T-cell (primary cell): ENCODE measurements around the gene HIF1A. TPM values are rescaled to one million over a fixed set of nuclear protein-coding genes. Genes with fewer than 3 reads are reported as not detected.

Experiments
- ATAC-seq, 4 experiments: fragments of 200-7000 bp in 3 of 4; fragments of 150-1000 bp in 1 of 4; cut with Tn5 transposase; replicated peaks in 1 of 4; 1 replicate in 3 of 4; 2 replicates in 1 of 4; pipeline ENCODE4 v1.10.0; 2021; ENCODE audit warnings: moderate library complexity in 3 of 4, mild to moderate bottlenecking in 2 of 4, moderate number of reproducible peaks in 1 of 4
- CTCF ChIA-PET, 2 donors: fragments of 300-600 bp; sonication (Branson Sonifier 250); formaldehyde crosslinking; loops; one replicate each; lab custom pipeline; 2022; ENCODE audit warnings: antibody characterized with exemption in 2 of 2; lab: Charles Lee
- POLR2A ChIA-PET, 2 donors: fragments of 300-600 bp; sonication (Branson Sonifier 250); formaldehyde crosslinking; loops; one replicate each; lab custom pipeline; 2022; ENCODE audit warnings: antibody characterized with exemption in 2 of 2; lab: Charles Lee
- DNase-seq, 35 experiments: peaks; one replicate each; pipeline versions ENCODE4 v3.0.0 to v3.0.0-alpha.2; 2013 to 2023
- H3K27ac ChIP-seq: one replicate; pipeline ENCODE4 v1.5.1; 2013; ENCODE audit warnings: low read length
- H3K27me3 ChIP-seq, 2 experiments: replicated peaks in 1 of 2; 1 replicate in 1 of 2; 2 replicates in 1 of 2; pipeline versions ENCODE4 v1.6.1 to v1.7.0; 2013; ENCODE audit warnings: low read length in 1 of 2, mixed read lengths in 1 of 2; ENCODE audit not compliant: control insufficient read depth in 2 of 2, insufficient read depth in 2 of 2; ENCODE audit errors: extremely low read depth in 1 of 2
- H3K36me3 ChIP-seq, 2 donors: 1 replicate in 1 of 2; 2 replicates in 1 of 2; pipeline versions ENCODE4 v1.6.1 to v1.7.0; 2013; ENCODE audit warnings: low read length in 1 of 2; ENCODE audit not compliant: control insufficient read depth in 2 of 2, insufficient read depth in 1 of 2; ENCODE audit errors: extremely low read depth in 1 of 2
- H3K4me1 ChIP-seq, 2 experiments: 1 replicate in 1 of 2; 2 replicates in 1 of 2; pipeline versions ENCODE4 v1.6.1 to v1.7.0; 2013; ENCODE audit warnings: low read length in 2 of 2, mixed read lengths in 1 of 2; ENCODE audit not compliant: insufficient read depth in 2 of 2, control insufficient read depth in 1 of 2; ENCODE audit errors: extremely low read depth in 1 of 2
- H3K4me3 ChIP-seq, 2 donors: 1 replicate in 1 of 2; 2 replicates in 1 of 2; pipeline versions ENCODE4 v1.5.1 to v1.7.0; 2013; ENCODE audit warnings: mild to moderate bottlenecking in 2 of 2, low read length in 1 of 2, moderate library complexity in 1 of 2; ENCODE audit not compliant: control insufficient read depth in 1 of 2; ENCODE audit errors: extremely low read depth in 1 of 2
- H3K9me3 ChIP-seq: 2 replicates; pipeline ENCODE4 v1.7.0; 2013
- H3K27ac Mint-ChIP-seq, 2 donors: one replicate each; pipeline ENCODE4 v1.8.0; 2020 to 2021; ENCODE audit warnings: mild to moderate bottlenecking in 2 of 2, mixed read lengths in 2 of 2
- H3K27me3 Mint-ChIP-seq, 2 donors: one replicate each; pipeline ENCODE4 v1.8.0; 2021 to 2022; ENCODE audit warnings: mixed read lengths in 2 of 2
- H3K36me3 Mint-ChIP-seq: one replicate; pipeline ENCODE4 v1.8.0; 2021; ENCODE audit warnings: mixed read lengths
- H3K4me1 Mint-ChIP-seq, 3 donors: one replicate each; pipeline ENCODE4 v1.8.0; 2020 to 2022; ENCODE audit warnings: mixed read lengths in 3 of 3, mild to moderate bottlenecking in 1 of 3
- H3K4me3 Mint-ChIP-seq, 3 donors: one replicate each; pipeline ENCODE4 v1.8.0; 2020 to 2022; ENCODE audit warnings: mild to moderate bottlenecking in 3 of 3, mixed read lengths in 3 of 3, moderate library complexity in 3 of 3
- H3K9me3 Mint-ChIP-seq, 3 donors: one replicate each; pipeline ENCODE4 v1.8.0; 2020 to 2022; ENCODE audit warnings: mixed read lengths in 3 of 3
- WGBS: methylation state at CpG from one replicate; pipeline ENCODE4 v1.1.5; 2013; ENCODE audit warnings: missing lambda C conversion rate; ENCODE audit not compliant: insufficient coverage; 5-methylcytosine and 5-hydroxymethylcytosine counted together
- total RNA-seq, 35 experiments: library from RNA in 6 of 35; stranded (reverse) in 6 of 35; fragments of 120-200 nt in 1 of 35; gene quantifications; one replicate each; pipeline versions ENCODE4 v1.2.1 to v1.2.4 and lab custom pipeline; 2013 to 2026

Gene HIF1A
- total RNA-seq, 5 donors from 2014 or later (not counting 1 experiment from before 2014, with no cell fraction given) = 80.2 to 200 (median 87.8) TPM

DNA sequence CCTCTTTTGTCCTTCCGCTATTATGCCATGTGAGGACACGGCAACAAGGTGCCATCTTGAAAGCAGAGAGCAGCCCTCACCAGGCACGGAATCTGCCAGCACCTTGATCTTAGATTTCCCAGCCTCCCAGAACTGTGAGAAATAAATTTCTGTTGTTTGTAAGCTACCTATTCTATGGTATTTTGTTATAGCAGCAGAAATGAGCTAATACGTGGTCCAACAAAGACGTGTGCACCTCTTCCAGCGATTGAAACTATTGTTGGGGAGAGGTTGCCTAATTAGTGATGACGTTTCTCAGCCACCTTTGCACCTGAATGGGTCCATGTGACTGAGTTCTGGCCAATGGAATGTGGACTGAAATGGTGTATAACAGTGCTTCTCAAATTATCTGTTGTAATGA is 64.6 kb downstream of the HIF1A start:
- H3K36me3 Mint-ChIP-seq = no peaks in the 10 kb centered on the region
- ChIA-PET POLR2A (no interaction called here), CTCF (interaction anchor here in 1 of 2 donors (0.7 kb wide), 1 partner anchor 69 kb away, joined by 4 read pairs; no protein-coding TSS in a partner anchor)
- H3K27ac ChIP-seq = no peak overlapping the region
- peaks cover 3 to 25% of the 10 kb centered on the region in 2 experiments for H3K4me1 ChIP-seq
- 90% methylated on average over 3 of the region's 7 CpGs for WGBS
- no peak overlapping the region for H3K4me3 ChIP-seq
- no peaks in the 10 kb centered on the region for H3K36me3 ChIP-seq
- no peaks in the 10 kb centered on the region for H3K9me3 Mint-ChIP-seq
- peaks cover 34 to 39% (median 36%) of the 10 kb centered on the region in 3 donors for H3K4me1 Mint-ChIP-seq
- no peak for DNase-seq
- H3K27ac Mint-ChIP-seq = no peak overlapping the region
- H3K9me3 ChIP-seq = no peaks in the 10 kb centered on the region
- no peaks in the 10 kb centered on the region for H3K27me3 Mint-ChIP-seq
- no peak overlapping the region for H3K4me3 Mint-ChIP-seq
- no peaks in the 10 kb centered on the region for H3K27me3 ChIP-seq
- ATAC-seq = no peak

DNA sequence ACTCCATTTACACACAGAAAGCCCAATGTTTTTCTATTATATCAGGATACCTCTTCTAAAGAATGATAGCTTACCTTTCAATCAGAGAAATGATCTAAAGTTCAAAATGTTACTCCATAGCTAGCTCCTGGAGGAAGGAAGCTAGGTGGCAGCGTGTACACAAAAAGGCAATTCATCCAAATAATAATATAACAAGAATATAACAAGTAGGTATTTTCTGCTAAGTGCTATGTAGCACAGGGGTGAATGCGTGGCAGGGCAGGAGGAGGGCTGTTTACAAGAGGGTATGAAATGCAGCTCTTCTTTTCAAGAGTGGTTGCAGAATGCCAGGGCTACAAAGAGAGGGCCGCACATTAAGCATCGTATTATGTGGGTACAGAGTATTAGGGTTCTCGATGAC is 66.2 kb downstream of the HIF1A start:
- Mint-ChIP-seq H3K27me3 (no peaks in the 10 kb centered on the region), H3K9me3 (no peaks in the 10 kb centered on the region), H3K4me3 (peak overlapping the region; percentile 93 to 99 (median 94)), H3K36me3 (no peaks in the 10 kb centered on the region), H3K4me1 (peaks cover 48 to 56% (median 53%) of the 10 kb centered on the region in 3 donors), H3K27ac (peak overlapping the region; percentile 100)
- Histone ChIP-seq H3K27ac (peak overlapping the region; percentile 100), H3K4me3 (peak overlapping the region; percentile 90 to 98), H3K9me3 (no peaks in the 10 kb centered on the region), H3K36me3 (no peaks in the 10 kb centered on the region), H3K27me3 (no peaks in the 10 kb centered on the region), H3K4me1 (peaks cover 3 to 25% of the 10 kb centered on the region in 2 experiments)
- CTCF ChIA-PET = interaction anchor here in 1 of 2 donors (0.5 to 1.6 kb wide), 8 partner anchors 10 to 481 kb away, joined by 3 to 9 read pairs (median 3); partner anchors contain the start of gene TMEM30B
- ATAC-seq (peak in 1 of 4 experiments; percentile 1), DNase-seq (peak in 3 of 35 experiments; percentile 3 to 7 (median 6))
- POLR2A ChIA-PET = interaction anchor here (0.5 to 2.2 kb wide), 21 partner anchors 9 to 1008 kb away, joined by 3 to 20 read pairs (median 4); partner anchors contain the start of gene HIF1A (in 1 of the 2)
- no CpG with 5 or more reads among the region's 5 CpGs for WGBS

DNA sequence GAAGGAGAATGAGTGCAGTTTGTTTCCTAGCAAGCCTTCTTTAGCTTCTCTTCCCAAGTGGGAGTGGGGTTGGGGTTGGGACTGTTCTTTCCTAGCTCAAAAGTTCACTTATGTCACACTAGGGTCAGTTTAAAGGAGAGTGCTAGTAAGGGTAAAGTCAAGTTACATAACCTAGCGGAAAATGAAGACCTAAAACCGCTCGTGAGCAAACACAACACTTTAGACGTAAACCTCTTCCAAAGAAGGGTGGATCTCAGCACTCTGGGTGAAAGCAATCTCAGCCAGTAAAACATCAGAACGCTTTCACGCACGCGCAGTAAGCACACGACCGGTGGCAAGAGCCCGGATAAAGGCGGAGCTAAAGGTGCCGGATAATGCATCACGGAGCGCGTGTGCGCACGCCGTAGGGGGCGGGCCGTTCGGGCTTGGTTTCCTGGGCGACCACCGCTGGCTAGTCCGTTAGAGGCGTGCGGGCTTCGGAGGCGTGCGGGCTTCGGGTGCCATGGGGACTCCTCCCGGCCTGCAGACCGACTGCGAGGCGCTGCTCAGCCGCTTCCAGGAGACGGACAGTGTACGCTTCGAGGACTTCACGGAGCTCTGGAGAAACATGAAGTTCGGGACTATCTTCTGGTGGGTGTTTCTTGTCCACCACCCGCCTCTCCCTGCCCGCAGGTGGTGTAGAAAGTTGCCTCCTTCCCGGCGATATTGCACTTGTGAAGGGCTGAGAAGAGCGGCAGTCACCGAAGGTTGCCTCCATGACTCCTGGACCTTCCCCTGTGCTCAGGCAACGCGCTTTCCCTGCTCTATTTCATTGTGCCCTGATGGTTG is 66.9 kb downstream of the HIF1A start, which contains the start of gene SNAPC1:
Gene SNAPC1 (plus strand): TSS at position 462 of the 828 bp plus-strand sequence. CDS start 41 bp downstream, at position 503.
- ATAC-seq (peak; percentile 95 to 99 (median 98)), DNase-seq (peak; percentile 92 to 100 (median 97))
- no peaks in the 10 kb centered on the region for H3K9me3 ChIP-seq
- no peaks in the 10 kb centered on the region for H3K36me3 Mint-ChIP-seq
- CTCF ChIA-PET = interaction anchor here in 1 of 2 donors (0.5 to 1.6 kb wide), 8 partner anchors 11 to 482 kb away, joined by 3 to 9 read pairs (median 3); partner anchors contain the start of gene TMEM30B
- no peaks in the 10 kb centered on the region for H3K9me3 Mint-ChIP-seq
- H3K4me1 Mint-ChIP-seq = peaks cover 48 to 57% (median 54%) of the 10 kb centered on the region in 3 donors
- 0% methylated on average over 37 of the region's 49 CpGs for WGBS
- peak within 1 kb of the TSS; percentile 100 for H3K27ac Mint-ChIP-seq
- peak within 1 kb of the TSS; percentile 100 for H3K27ac ChIP-seq
- H3K27me3 Mint-ChIP-seq = no peaks in the 10 kb centered on the region
- POLR2A ChIA-PET = interaction anchor here (0.6 to 2.2 kb wide), 22 partner anchors 10 to 1009 kb away, joined by 3 to 20 read pairs (median 4); partner anchors contain the start of gene HIF1A (in 1 of the 2)
- H3K36me3 ChIP-seq = no peaks in the 10 kb centered on the region
- H3K4me3 ChIP-seq = peak within 1 kb of the TSS; percentile 90 to 98
- H3K4me1 ChIP-seq = peaks cover 3 to 25% of the 10 kb centered on the region in 2 experiments
- peak within 1 kb of the TSS; percentile 93 to 99 (median 94) for H3K4me3 Mint-ChIP-seq
- no peaks in the 10 kb centered on the region for H3K27me3 ChIP-seq

DNA sequence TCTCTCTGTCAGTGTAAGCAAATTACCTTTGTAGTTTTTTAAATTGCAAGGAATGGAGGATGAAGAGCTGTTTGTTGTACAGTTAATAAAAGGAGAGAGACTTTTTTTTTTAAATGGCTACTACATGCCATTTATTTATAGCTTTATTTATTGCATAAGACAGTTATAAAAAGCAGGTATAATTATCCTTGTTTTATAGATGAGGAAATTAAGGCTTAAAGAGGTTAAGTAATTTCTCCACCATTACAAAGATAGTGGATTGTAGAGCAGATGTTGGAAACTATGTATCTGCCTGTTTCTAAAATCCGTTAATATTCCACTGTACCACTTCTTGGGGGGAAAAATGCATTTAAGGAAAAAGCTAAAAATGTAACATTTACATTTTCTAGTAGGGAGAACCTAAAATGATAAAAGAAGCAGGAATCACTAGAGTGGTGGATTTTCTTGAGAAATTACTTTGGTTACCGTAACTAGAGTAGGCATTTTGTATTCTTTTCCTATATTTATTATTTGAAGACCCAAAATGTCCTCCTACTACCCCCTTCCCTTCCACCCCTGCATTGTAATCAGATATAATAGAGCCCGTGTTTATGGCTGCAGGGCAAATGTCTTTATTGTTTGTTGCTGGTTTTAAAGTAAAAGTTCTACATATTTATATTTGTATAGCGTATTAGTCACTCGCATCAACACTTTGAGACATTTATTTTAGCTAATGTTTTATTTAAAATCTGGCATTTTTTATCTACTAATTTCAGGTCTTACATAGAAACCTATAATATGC is 69.2 kb downstream of the HIF1A start:
- no peaks in the 10 kb centered on the region for H3K27me3 Mint-ChIP-seq
- Histone ChIP-seq H3K4me1 (peaks cover 3 to 25% of the 10 kb centered on the region in 2 experiments), H3K27me3 (no peaks in the 10 kb centered on the region), H3K9me3 (no peaks in the 10 kb centered on the region), H3K36me3 (peaks cover 0 to 10% of the 10 kb centered on the region in 2 donors), H3K27ac (no peak overlapping the region), H3K4me3 (no peak overlapping the region)
- no peak overlapping the region for H3K27ac Mint-ChIP-seq
- H3K9me3 Mint-ChIP-seq = no peaks in the 10 kb centered on the region
- CTCF ChIA-PET = interaction anchor here in 1 of 2 donors (0.6 kb wide), 1 partner anchor 72 kb away, joined by 4 read pairs; no protein-coding TSS in a partner anchor
- POLR2A ChIA-PET = interaction anchor here (0.6 to 1.1 kb wide), 7 partner anchors 15 to 471 kb away, joined by 3 to 4 read pairs (median 3); no protein-coding TSS in a partner anchor
- ATAC-seq = no peak
- DNase-seq = no peak
- H3K4me3 Mint-ChIP-seq = peak overlapping the region in 1 of 3 donors; percentile 17
- H3K36me3 Mint-ChIP-seq = peaks cover 5% of the 10 kb centered on the region
- WGBS = no CpG with 5 or more reads among the region's 5 CpGs
- H3K4me1 Mint-ChIP-seq = peaks cover 48 to 57% (median 54%) of the 10 kb centered on the region in 3 donors

DNA sequence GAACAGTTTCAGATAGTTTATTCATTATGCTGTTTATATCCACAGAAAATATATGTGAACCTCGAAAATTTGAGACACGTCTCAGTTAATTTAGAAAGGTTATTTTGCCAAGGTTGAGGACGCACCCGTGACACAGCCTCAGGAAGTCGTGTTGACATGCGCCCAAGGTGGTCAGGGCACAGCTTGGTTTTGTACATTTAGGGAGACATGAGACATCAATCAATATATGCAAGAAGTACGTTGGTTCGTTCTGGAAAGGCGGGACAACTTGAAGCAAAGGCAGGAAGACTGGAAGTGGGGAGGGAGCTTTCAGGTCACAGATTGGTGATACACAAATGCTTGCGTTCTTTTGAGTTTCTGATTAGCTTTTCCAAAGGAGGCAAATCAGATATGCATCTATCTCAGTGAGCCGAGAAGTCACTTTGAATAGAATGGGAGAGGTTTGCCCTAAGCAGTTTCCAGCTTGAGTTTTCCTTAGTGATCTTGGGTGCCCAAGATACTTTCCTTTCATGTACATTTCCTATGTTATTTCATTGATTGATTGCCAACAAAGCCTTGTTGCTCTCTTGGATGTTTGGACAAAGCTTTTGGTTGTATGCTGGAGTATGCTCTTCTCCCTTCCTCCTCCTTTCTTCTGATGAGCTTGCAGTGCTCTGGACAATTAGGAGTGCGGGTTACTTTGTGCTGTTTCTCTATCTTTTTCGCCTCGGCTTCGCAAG is 70.1 kb downstream of the HIF1A start:
- no peak for ATAC-seq
- Mint-ChIP-seq H3K27ac (no peak overlapping the region), H3K27me3 (no peaks in the 10 kb centered on the region), H3K36me3 (peaks cover 8% of the 10 kb centered on the region), H3K4me3 (no peak overlapping the region), H3K4me1 (peaks cover 48 to 57% (median 54%) of the 10 kb centered on the region in 3 donors), H3K9me3 (no peaks in the 10 kb centered on the region)
- ChIA-PET CTCF (interaction anchor here in 1 of 2 donors (0.6 kb wide), 1 partner anchor 264 kb away, joined by 5 read pairs; no protein-coding TSS in a partner anchor), POLR2A (interaction anchor here (0.7 to 1.1 kb wide), 2 partner anchors 75 to 290 kb away, joined by 3 read pairs; no protein-coding TSS in a partner anchor)
- Histone ChIP-seq H3K27ac (no peak overlapping the region), H3K4me1 (peaks cover 3 to 25% of the 10 kb centered on the region in 2 experiments), H3K36me3 (peaks cover 0 to 14% of the 10 kb centered on the region in 2 donors), H3K9me3 (no peaks in the 10 kb centered on the region), H3K4me3 (no peak overlapping the region), H3K27me3 (no peaks in the 10 kb centered on the region)
- DNase-seq = no peak
- 93% methylated on average over 9 of the region's 15 CpGs for WGBS
